ENCODE data around the gene TBC1D16. TPM values are rescaled to one million over a fixed set of nuclear protein-coding genes. Genes with fewer than 3 reads are reported as not detected.

The TBC1D16 gene
- polyA plus RNA-seq, 1 donor = 26.2 TPM

- no peak for DNase-seq (ENCODE audit: low read depth)
These were observed 95.1 kb downstream of the TBC1D16 start for GRCh38 chr17:79940459-79941087.

DNA sequence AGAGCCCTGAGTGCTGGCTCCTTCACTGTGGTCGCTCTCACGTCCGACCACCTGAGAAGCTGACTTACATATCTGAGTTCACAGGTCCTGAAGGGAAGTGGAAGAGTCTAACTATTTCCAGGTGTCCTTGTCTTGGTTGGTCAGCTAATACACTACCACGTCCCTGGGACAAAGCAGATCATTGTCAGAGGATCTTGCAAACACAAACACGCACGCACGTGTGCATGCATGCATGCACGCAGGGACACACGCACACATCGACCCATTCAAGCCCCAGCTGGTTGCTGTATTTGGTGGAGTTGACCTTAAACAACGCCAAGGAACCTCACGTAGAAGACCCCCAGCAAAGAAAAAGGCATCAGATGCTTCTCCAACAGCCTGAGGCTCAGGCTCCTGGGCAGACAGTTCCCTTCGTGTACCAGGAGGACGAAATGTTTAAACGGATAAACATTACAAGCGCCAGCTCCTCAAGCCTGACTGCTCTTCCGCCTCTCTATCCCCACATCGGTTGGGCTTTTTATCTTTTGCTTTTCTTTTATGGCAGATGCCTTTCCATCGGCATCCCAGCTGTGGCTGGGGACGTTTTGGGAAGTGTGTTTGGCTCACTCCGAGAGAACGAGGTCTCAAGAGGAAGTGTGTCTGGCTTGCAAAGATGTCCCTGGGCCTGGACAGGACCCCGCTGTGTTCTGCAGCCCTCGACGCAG, 95.8 kb downstream of the TBC1D16 start:
- no peak for DNase-seq (ENCODE audit: low read depth)

GRCh38 chr17:79939094-79939435, 96.6 kb downstream of the TBC1D16 start:
- no peak for DNase-seq (ENCODE audit: low read depth)

- no peak for DNase-seq (ENCODE audit: low read depth)
These were observed 97.2 kb downstream of the TBC1D16 start for GRCh38 chr17:79938336-79939093.

DNA sequence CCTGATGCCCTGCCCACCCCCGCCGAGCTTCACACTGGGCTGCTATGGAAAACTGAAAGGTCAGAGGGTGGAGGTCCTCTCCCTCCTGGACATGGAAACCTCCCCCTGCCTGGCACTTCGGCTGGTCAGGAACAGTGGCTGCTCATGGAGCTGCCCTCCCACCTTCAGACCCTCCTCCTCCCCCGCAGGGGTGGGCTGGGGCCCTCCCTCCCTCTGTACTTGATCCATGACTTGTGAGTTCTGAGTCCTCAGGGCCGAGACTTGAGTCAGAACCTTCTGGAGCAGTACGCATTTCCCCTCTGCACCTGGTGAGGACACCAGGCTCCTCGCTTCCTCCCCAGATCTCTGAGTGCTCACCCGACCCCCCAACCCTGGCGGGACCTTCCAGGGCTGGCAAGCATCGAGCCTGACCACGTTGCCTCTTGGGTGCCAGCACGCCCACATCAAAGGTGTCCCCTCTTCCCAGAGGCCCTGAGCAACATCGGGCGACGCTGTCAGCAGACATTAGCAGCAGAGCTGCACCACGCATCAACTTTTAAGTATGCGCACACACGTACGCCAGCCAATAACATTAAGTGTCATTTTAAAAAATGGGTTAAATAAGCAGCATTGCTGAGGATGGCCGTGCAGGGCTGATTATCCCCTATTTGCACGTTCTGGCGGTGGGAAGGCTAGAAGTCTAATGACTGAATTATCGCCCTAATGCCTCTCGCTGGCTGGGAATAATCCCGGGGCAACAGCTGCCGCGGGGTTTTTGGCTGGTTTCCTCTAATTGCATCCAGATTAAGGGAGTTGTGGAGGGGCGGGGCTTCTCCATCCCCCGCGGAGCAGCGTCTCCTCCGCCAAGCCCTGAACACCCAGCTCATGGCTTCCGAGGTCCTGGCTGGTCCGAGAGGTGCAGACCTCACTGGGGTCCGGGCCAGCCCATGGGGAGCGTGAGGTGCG, 98.0 kb downstream of the TBC1D16 start:
- no peak for DNase-seq (ENCODE audit: low read depth)

DNA sequence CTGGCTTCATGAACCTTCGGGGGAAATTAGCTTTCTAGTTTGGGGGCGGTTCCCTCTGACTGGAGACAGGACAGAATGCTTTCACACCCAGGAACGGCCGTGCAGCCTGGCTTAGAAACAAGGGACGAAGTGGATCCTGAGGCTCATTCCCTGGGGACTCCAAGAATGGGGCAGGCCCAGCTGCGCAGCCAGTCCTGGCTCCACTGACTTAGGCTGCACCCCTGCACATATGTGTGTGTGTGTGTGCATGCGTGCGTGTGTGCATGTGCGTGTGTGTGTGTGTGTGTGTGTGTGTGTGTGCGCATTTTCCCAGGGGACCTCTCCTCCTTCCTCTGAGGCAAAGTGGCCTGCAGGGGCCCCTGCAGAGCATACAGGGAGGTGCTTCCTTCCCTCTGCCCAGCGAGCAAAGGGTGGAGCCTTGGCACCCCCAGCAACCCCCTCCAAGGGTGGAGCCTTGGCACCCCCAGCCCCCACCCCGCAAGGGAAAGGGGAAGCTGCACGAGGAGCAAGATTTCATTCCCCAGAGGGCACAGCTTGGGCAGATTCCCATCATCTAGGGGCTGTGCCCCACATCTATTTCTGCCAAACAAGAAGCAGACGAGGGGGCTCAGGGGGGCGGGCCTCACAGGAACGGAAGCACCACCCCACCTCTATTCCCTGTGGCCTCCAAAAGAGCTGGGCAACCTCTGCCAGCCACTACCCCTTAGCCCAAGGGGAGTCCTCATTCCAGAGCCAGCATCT, 98.9 kb downstream of the TBC1D16 start:
- DNase-seq (ENCODE audit: low read depth) = no peak

GRCh38 chr17:79936050-79936449, 99.6 kb downstream of the TBC1D16 start:
- no peak for DNase-seq (ENCODE audit: low read depth)

GRCh38 chr17:79935197-79935885, 100.3 kb downstream of the TBC1D16 start:
- DNase-seq (ENCODE audit: low read depth) = no peak

DNA sequence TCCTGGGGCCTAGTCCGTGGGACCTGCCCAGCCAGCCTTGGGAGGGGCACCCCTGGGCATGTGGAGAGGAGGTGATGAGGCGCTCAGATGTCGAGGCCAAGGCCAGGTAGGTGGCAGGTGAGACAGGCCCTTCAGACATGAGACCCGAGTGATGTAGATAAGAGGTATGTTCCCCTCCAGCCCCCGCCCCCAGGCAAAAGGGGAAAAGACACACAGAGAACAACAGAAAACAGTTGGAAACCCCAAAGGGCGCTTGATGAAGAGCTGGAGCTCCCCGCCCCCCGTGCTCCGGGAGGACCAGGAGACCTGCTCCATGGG, 101.1 kb downstream of the TBC1D16 start:
- DNase-seq (ENCODE audit: low read depth) = no peak

- no peak for DNase-seq (ENCODE audit: low read depth)
These were observed 101.6 kb downstream of the TBC1D16 start for GRCh38 chr17:79933863-79934652.

DNA sequence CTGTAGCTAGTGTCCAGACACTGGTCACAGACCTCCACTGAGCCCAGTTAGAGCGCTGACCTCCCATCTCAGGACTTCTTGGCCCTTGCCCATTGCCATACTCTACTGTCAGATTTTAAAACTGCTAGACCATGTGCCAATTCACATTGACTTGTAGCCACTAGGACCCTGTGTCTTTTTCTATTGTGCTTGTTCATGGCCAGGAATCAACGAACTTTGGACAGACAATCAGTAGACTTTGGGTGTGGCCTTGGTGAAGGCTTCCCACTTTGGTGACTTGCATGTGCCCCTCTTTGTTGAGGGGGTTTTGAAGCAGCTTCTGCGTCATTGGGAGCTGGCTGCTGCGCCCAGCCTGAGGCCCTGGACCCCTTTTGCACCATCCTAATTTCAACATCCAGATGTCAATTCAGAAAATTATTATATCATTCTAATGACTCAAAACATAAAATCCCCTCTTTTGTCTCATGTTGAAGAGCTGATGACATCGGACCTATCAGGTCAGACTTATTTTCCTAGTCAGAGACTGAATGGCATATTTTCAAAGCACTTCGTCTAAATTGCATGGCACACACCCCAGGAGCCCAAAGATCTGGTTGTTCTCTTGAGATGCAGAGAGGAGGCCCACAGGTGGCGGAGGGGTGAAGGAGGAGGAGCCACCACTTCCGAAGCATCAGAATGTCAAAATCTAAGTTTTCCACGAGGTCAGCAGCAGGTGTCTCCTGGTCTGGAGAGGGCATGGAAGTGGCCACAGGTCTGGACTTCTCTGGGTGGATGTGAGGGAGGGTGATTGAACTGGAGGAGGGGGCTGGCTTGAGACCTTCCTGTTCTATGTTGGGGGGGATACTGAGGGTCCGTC, 103.0 kb downstream of the TBC1D16 start:
- DNase-seq (ENCODE audit: low read depth) = no peak

DNA sequence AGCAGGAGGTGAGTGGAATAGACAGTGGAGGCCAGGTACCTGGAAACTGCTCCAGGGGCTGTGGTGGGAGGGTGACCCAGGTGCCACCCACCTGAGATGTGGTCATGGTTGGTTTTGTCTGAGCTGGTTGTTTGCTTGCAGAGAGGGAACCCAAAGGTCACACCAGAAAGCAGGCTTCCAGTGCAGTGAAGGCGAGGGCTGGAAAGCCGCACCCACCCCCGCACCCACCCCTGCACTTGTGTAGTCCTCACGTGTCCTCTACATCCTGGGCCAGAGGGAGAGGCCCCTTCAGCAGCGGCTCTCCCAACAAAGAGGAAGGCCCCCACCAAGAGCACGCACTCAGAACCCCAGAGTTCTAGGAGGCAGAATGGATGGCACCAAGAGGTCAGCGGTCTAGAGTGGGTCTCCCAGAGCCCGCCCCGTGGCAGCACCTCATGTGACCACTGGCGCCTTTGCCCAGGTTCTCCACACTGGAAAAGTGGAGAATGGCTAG, 103.8 kb downstream of the TBC1D16 start:
- no peak for DNase-seq (ENCODE audit: low read depth)

- DNase-seq (ENCODE audit: low read depth) = no peak
These were observed 104.5 kb downstream of the TBC1D16 start for GRCh38 chr17:79930877-79931816.

DNA sequence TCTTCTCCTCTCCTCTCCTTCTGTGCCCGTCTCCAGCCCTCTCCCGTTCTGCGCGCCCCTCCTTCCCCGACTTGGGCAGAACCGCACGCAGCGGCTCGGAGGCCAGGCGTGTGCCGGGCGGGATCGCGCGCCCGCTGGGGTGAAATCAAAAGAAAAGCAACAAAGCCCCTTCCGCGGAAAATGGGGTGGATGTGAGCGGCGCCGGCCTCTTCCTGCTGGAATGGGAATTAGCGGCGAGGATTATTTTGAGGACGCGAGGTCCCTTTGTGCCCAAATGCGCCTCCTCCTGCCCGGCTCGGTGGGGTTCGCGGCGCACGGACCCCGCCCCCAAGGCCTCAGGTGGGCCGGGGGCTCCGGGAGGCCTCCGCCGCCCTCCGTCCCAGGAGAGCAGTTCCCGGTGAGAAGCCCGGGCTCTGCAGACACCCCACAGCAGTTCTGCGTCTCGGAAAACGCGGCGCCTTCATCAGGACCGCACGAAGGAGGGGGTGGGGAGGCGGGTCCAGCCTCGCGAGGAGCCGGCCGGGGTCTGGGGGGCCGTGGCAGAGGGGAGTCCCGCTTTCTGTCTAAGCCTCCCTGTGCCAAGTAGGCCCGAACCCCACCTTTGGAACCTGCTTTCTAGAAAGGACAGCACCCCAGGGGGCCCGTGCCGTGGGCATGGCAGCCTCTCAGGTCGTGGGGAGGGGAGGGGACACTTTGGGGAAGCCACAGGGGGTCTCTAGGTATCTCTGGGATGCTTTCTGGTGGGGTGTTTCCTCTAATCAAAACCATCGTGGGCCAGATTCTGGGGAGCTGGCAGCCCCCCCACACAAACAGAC, 105.4 kb downstream of the TBC1D16 start:
- DNase-seq (ENCODE audit: low read depth) = no peak

GRCh38 chr17:79929257-79930061, 106.2 kb downstream of the TBC1D16 start:
- DNase-seq (ENCODE audit: low read depth) = no peak
